Fibroblast of skin of abdomen (primary cell): Measurements from ENCODE around the gene SEC14L2.

ENCODE experiments used
- DNase-seq: peaks from one replicate; pipeline ENCODE4 v3.0.0-alpha.2; 2013

The SEC14L2 gene

GRCh38 chr22:30405731-30406130, 8.9 kb downstream of the SEC14L2 start:
- DNase-seq = no peak

GRCh38 chr22:30406400-30406799, 9.6 kb downstream of the SEC14L2 start:
- DNase-seq = no peak

- peak; percentile 55 for DNase-seq
Observed at GRCh38 chr22:30408388-30409102, 11.7 kb downstream of the SEC14L2 start.

- DNase-seq = no peak
Observed at GRCh38 chr22:30411780-30412179, 15.0 kb downstream of the SEC14L2 start.

- no peak for DNase-seq
Observed at GRCh38 chr22:30413001-30413400, 16.2 kb downstream of the SEC14L2 start.

GRCh38 chr22:30413745-30414524, 17.1 kb downstream of the SEC14L2 start:
- no peak for DNase-seq

GRCh38 chr22:30414525-30415047, 17.8 kb downstream of the SEC14L2 start:
- DNase-seq = no peak

GRCh38 chr22:30416403-30416802, 19.6 kb downstream of the SEC14L2 start:
- no peak for DNase-seq

- no peak for DNase-seq
Observed at GRCh38 chr22:30416837-30417236, 20.0 kb downstream of the SEC14L2 start.

GRCh38 chr22:30420347-30421125, 23.7 kb downstream of the SEC14L2 start:
- peak; percentile 80 for DNase-seq

GRCh38 chr22:30421695-30422480, 25.1 kb downstream of the SEC14L2 start:
- no peak for DNase-seq

- peak; percentile 89 for DNase-seq
Observed at GRCh38 chr22:30422481-30423300, 25.9 kb downstream of the SEC14L2 start.

GRCh38 chr22:30423301-30423958, 26.6 kb downstream of the SEC14L2 start:
- no peak for DNase-seq

- DNase-seq = peak; percentile 100
Observed at GRCh38 chr22:30423959-30424533, 27.2 kb downstream of the SEC14L2 start.

GRCh38 chr22:30424534-30425326, 27.9 kb downstream of the SEC14L2 start:
- DNase-seq = peak; percentile 37

- DNase-seq = no peak
Observed at GRCh38 chr22:30425327-30425615, 28.5 kb downstream of the SEC14L2 start.

- peak; percentile 69 for DNase-seq
Observed at GRCh38 chr22:30425616-30426387, 29.0 kb downstream of the SEC14L2 start, which contains the start of gene MTFP1. Gene MTFP1 (plus strand): TSS chr22:30425768. CDS start chr22:30425880, 112 bp downstream.
